D341Med (cell line): ENCODE data around the gene PIGB.
"Not testable (repeated sequence)": the region's sequence is repeated elsewhere in the genome, so short reads cannot be mapped to it uniquely, and the experiment has no call there.

Source experiments
- DNase-seq: peaks from one replicate; pipeline ENCODE4 v3.0.0; 2012; ENCODE audit warnings: low spot score

Gene PIGB

DNA sequence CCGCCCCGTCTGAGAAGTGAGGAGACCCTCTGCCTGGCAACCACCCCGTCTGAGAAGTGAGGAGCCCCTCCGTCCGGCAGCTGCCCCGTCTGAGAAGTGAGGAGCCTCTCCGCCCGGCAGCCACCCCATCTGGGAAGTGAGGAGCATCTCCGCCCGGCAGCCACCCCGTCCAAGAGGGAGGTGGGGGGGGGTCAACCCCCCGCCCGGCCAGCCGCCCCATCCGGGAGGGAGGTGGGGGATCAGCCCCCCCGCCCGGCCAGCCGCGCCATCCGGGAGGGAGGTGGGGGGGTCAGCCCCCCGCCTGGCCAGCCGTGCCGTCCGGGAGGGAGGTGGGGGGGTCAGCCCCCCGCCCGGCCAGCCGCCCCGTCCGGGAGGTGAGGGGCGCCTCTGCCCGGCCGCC, 16.2 kb upstream of the PIGB start:
- not testable (repeated sequence) for DNase-seq

DNA sequence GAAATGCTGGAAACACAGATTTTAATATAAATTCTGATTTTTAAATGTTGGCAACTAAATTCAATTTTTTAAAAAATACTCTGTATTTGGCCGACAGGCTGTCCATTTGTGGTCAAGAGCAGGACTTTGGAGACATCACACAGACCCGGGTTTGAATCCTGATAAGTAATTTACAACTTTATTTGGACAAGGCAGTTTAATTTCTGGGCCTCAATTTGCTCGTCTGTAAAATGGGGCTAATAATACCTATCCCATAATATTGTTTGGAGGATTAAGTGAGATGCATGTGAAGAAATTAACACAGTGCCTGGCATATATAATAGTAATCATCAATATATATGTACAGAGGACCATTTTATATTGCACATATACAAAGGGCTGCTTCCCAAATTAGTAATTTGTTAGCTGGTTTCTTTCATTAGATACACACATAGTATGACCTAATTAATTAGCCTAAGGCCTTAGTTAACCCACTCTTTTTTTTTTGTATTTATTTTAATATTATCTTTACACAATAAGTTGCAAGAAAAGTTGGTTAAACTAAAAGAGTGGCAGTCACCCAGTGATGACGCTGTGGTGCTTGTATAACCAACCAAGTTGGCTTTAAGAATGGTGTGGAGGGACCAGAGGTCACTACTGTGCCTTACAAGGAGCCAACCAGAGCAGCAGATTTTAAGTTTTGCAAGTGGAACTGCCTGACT, 665 bp downstream of the PIGB start:
- DNase-seq, result no peak

DNA sequence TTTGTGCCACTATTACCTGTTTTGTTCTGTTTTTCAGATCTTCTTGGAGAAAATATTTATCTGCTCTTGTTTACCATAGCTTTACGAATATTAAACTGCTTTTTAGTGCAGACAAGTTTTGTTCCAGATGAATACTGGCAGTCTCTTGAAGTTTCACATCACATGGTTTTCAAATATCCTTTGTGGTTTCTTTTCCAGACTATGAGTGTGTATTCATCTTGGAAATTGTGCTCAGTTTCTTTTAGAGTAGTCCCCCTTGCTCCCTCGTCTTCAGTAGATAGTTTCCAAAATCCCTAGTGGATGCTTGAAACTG, 1.2 kb downstream of the PIGB start:
- no peak for DNase-seq

DNA sequence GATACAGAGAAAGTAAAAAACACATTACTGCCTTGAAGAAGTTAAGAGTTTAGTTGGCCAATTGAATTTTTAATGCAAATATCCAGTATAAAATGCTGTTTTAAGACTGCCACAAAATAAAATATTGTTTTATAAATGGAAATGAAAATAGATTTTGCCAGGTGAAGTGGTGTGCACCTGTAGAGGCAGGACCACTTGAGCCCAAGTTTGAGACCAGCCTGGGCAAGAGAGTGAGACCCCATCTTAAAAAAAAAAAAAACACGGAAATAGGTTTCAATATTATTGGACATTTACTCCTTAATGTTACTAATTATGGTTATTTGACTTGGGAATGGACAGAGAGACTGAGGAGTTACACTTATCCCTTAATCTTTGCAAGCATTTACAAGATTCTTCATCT, 1.9 kb downstream of the PIGB start:
- DNase-seq, result no peak

DNA sequence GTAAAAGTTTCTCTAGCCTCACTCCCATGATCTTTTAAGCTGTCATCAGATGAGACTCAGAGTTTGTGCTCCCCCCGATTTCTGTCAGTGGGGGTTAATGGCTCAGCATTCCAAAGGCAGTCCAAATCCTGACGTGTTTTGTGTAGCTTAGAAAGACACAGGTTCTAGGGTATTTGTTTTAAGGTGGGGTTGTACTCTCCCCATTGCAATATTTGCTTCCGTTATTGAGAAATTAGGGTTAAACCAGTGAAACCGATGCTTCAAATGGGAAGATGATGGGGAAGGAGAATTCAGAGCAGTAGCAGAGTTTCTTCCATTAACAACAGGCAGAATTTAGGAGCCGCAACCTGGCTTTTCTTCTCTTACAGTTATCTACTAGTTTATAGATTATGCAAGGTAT, 3.4 kb downstream of the PIGB start:
- no peak for DNase-seq

DNA sequence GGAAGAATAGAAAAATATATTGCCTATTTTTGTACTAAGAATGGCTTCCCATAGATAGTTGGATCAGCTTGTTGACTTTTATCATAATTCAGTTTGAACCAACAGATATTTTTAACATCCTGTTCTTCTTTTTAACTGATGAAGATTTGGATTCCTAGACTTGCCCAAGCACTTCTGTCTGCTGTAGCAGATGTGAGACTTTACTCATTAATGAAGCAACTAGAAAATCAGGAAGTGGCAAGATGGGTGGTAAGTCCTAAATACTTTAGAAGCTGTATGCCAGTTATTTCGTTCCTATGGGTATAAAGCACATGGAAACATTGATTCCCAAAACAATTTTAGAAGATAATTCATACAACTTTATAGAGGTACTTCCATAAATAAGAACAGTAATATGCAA, 8.4 kb downstream of the PIGB start:
- DNase-seq, result no peak

DNA sequence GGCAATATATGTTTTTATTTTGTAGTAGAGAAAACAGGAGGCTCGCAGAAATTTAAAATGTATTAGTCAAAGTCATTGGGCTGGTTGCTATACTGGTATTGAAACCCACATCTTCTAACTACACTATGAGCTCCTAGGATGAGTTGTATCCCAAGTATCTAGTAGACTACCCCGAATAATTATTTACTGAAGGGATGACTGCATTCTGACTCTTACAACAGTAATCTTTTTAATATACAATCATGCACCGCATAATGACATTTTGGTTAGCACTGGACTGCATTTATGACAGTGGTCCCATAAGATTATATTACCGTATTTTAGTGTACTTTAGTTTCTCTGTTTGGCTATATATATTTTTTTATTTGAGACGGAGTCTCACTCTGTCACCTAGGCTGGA, 15.3 kb downstream of the PIGB start:
- no peak for DNase-seq

DNA sequence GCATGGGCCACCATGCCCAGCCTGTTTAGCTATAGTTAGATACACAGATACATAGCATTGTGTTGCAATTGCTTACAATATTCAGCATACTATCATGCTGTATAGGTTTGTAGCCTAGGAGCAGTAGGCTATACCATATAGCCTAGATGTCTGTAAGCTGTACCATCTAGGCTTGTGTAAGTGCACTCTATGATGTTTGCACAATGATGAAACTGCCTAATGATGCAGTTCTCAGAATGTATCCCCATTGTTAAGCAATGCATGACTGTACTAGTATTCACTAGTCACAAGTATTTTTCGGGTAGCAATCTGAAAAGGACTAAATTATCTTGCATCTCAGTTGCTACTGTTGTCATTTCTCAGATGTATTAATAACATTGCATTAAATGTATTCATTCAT, 16.0 kb downstream of the PIGB start:
- no peak for DNase-seq

DNA sequence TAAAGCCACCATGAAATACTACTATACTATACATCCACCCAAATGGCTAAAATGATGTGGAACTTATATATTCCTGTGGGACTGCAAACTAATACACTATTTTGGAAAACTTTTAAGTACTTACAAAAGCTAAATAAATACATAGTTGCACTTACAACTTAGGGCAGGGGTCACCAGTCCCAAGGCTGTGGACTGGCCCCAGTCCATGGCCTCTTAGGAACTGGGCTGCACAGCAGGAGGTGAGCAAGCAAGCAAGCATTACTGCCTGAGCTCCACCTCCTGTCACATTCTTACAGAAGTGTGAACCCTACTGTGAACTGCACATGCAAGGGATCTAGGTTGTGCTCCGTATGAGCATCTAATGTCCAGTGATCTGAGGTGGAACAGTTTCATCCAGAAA, 18.1 kb downstream of the PIGB start:
- no peak for DNase-seq

DNA sequence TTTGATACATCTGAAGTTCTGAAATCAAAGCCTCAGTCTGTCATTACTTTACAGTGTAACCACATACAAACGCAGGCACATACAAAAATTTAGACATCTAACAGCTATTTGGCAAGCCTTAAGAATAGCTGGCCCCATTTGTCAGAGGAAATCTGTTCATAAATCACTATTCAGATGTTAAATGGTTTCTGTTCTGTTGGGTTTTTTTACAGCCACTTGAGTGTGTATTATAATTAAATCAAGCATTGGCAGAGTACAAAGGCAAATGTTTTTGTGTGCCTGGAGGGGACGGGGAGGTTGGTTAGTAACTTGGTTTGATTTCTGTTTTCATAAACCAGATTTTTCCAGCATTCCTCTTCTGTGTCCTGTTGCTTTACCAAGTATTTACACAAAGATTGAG, 24.1 kb downstream of the PIGB start:
- DNase-seq, result no peak

DNA sequence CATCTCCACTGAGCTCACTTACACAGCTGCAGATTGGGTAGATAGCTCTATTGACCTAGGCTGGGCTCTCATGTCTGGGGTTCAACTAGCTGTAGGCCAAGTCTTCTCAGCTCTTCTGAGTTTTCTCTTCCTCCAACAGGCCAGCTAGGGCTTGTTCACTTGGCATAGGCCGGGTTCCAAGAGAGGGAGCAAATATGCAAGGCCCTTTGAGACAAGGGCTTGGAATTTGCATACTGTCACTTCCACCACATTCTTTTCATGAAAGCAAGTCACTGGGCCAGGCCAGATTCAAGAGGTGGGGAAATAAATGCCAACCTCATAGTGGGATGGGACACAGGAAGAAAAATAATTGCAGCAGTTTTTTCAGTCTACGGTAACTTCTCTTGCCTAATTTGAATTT, 25.2 kb downstream of the PIGB start:
- no peak for DNase-seq

DNA sequence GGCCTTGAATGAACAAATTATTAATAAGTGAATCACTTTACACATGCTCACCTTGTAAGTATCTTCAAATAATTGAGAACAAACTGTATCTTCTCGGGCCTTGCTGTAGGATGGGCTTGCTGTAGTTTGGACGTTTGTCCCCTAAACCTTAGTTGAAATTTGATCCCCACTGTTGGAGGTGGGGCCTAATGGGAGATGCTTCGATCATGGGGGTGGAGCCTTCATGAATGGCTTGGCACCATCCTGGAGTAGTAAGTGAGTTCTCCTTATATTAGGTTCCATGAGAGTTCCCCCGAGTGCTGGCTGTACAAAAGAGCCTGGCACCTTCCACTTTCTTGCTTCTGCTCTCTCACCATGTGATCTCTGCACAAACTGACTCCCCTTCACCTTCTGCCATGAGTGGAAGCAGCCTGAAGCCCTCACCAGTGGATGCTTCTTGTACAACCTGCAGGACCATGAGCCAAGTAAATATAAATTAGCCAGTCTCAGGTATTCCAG, 29.3 kb downstream of the PIGB start:
- DNase-seq, result no peak

DNA sequence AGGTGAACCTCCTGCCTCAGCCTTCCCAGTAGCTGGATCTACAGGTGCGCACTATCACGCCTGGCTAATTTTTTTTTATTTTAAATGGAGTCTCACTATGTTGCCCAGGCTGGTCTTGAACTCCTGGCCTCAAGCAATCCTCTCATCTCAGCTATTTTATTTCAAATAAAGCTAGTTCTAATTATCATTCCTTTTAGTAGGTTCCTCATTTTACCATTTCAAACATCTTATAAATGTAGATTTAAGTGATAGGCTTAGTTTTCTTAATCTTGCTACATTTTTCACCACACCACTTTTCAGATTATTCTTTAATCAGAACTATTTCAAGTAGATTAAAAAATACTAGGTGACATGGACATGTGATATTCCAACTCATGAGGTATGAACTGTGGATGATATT, 30.3 kb downstream of the PIGB start:
- DNase-seq, result no peak

DNA sequence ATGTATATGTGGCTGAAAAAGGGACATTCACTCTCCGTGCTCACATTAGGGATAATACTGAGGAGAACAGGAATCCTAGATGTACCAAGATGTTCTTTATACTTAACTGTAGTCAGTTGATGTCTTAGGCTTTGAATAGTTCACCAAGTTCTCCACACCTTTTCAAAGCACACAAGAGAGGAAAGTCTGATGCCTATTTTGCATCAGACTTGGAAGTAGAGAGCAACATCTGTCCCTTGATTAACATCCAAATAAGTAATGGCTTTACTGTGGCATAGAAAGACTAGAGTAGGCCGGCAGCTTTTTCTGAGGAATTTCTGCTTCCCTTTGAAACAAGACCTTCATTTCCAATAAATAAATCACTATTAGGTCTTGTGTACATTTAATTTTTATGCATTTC, 34.0 kb downstream of the PIGB start:
- no peak for DNase-seq

DNA sequence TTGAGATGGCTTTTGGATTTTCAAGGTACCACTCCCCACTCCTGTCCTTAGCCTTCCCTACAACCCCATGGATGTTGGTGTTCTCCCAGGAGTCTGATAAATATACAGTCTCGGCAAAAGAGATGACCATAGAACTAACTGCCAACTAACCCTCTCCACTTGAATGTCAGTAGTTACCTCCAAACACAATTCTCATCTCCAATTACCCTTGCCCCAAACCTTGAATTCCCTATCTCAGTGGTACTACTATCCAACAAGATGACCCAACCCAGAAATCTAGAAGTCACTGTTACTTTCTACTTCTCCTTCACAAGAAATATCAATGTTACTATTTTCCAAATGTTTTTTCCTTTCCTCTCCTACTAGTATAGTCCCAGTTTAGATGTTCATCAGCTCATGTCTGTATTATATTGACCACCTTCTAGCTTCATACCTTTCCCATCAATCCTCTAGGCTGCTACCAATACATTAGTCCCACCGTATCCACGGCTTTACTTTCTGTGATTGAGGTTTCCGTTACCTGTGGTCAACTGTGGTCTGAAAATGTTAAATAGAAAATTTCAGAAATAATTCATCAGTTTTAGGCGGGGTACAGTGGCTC, 38.1 kb downstream of the PIGB start:
- no peak for DNase-seq

DNA sequence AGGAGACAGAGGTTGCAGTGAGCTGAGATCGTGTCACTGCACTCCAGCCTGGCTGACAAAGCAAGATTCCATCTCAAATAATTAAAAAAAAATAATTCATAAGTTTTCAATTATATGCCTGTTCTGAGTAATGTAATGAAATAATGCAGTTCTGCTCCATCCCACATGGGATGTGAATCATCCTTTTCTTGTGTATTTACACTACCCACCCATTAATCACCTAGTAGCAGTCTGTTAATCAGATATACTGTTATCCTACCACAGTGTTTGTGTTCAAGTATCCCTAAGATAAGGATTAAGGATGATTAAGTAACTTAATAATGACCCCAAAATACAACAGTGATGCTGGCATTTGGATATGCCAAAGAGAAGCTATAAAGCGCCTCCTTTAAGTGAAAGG, 38.8 kb downstream of the PIGB start:
- DNase-seq, result no peak

DNA sequence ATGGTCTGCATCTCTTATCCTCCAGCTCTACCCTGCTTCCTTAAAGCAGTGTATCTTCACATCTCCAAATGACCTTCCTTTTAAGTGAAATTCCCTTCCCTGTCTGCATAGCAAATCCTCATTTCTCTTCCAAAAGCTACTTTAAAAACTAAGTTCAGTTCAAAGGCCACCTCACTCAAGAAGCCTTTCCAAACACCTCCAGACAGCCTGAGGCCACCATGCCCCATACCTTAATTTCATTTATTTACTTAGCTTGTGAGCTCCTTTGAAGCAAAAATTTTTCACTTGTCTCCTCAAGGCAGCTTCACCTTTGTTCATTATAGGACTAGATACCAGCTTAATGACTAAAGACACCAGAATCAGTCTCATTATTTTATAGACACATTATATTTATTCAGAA, 39.4 kb downstream of the PIGB start:
- no peak for DNase-seq

DNA sequence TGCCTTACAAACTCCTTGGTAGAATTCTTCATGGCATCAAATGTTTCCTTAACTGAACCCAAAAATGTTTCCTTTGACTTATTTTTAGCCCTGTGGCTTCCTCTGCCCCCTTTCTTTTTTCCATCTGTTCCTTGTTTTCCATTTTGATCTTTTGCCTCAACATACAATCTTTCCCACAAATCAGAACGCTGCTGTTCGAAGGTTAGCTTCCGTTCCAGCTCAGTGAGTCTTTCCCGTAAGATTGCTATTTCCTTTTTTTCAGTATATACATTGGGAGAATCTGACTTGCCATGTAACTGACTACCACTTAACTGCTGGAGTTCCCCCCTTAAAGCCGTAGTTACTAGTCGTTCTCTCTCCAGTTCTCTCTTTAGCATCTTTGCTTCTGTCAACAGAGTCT, 41.2 kb downstream of the PIGB start:
- DNase-seq, result no peak

DNA sequence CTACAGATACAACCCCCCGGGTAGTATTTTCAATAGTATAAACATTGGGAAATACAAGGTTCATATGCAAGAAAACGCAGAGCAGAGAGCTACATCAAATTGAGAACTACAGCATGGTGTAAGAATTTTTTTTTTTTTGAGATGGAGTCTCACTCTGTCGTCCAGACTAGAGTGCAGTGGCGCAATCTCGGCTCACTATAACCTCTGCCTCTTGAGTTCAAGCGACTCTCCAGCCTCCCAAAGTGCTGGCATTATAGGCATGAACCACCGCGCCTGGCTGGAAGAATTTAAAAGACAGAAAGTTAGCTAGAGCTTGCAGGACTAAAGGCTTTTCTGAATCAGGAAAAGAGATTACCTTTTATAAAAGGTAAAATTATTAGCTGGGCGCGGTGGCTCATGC, 42.0 kb downstream of the PIGB start:
- no peak for DNase-seq

DNA sequence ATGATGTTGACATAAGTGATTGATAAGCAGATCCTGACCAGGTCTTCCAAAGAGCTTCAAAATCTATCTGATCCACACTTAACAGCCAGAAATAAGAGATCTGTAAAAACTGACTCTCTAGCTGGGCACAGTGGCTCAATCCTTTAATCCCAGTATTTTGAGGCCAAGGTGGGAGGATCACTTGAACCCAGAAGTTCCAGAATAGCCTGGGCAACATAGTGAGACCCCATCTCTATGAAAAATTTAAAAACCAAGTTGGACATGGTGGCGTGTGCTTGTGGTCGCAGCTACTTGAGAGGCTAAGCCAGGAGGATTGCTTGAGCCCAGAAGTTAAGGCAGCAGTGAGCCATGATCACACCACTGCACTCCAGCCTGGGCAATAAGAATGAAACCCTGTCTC, 43.6 kb downstream of the PIGB start:
- no peak for DNase-seq

DNA sequence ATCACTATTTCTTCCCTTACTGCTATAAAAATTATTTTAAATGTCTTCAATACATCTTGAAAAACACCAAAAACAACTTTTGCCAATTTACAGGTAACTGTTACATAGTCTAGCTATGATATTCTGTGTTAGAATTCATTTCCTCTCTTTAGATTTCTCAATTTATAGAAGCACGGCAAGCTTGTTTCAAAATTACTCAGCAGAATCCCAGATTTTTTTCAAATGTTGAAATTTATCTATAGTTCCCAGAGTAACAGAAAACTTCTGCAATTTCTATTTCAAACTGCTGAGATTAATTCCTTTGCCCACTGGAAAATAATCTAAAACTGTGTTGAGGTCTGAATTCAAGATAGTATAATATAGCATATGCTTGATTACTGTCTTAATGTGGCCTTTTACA, 48.0 kb downstream of the PIGB start:
- DNase-seq, result no peak

DNA sequence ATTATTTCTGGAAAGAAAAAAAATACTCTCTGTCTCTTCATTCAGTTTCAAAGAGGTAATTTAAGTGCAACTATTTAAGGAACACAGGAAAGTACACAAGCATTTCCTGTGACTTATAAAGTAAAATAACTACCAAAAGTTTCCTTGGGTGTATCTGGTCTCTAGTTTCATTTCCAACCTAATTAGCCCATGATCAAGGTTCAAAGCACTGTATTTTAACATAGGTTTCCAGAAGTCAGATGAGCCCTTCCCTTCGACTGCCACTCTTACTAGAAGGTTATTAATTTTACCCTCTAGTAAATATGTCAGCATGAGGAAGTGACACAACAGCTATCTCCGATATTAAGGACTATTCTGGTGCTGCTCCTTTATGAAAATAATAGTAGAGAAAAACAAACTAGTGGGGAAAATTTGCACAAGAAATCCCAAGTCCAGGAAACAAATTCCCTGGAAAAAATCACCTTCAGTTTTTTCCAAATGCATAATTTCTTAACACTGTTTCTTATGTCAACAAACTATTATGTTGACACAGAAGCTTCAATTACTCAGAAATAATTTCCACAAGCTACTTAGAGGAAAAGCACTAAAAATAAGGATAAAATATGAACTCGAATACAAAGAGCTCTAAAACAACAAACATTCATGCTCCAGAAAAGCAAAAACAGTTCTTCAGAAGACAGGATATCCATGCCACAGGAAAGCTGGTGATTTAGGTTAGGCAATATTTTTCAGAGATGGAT, 53.8 kb downstream of the PIGB start:
- DNase-seq, result no peak

DNA sequence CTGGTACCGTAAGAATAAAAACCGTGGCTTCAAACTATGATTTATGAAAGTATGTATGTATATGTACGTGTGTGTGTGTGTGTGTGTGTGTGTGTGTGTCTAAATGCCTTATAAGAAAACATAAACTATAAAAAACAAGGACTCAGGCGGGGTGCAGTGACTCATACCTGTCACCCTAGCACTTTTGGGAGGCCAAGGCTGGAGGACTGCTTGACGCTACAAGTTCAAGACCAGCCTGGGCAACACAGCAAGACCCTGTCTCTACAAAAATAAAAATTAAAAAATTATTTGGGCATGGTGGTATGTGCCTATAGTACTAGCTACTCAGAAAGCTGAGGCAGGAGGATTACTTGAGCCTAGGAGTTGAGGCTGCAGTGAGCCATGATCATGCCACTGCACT, 60.1 kb downstream of the PIGB start:
- DNase-seq, result no peak

DNA sequence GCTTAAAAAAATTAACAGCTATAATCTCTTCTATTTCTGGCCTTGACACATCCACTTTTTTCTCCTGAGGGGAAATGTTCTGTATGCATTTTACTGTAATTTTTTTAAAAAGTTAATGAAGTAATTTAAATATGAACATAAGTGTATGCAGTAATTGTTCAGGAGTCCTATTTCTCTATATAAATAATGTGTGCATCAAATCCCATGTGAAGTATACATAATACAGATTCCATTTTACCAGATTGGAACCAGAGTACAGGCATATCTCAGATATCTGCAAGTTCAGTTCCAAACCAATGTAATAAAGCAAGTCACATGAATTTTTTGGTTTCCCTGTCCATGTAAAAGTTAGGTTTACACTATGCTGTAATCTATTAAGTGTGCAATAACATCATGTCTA, 62.6 kb downstream of the PIGB start:
- no peak for DNase-seq
